GM18517 (cell line): ENCODE data around the gene METAP1.
"Not testable (repeated sequence)": the region's sequence is repeated elsewhere in the genome, so short reads cannot be mapped to it uniquely, and the experiment has no call there.

ENCODE experiments used
- ATAC-seq: cut with Tn5 transposase; IDR thresholded peaks from one replicate; pipeline ENCODE4 v1.9.1; 2021; ENCODE audit warnings: mild to moderate bottlenecking, moderate library complexity; ENCODE audit not compliant: unreplicated experiment

The METAP1 gene

DNA sequence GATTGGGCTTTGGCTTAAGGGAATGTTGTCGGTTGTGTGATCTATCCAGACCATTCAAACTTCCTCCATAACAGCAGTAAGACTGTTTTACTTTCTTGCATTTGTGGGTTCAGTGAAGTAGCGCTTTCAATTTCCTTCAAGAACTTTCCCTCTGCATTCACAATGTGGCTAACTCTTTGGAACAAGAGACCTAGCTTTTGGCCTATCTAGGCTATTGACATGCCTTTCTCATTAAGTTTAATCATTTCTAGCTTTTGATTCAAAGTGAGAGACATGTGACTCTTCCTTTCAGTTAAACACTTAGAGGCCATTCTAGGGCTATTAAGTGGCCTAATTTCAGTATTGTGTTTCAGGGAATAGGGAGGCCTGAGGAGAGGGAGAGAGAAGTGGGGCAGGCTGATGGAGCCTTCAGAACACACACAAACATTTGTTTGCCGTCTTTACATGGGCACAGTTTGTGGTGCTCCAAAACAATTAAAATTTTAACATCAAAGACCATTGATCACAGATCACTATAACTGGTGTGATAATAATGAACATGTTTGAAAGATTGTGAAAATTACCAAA is 59.0 kb downstream of the METAP1 start:
- peak; percentile 45 for ATAC-seq

DNA sequence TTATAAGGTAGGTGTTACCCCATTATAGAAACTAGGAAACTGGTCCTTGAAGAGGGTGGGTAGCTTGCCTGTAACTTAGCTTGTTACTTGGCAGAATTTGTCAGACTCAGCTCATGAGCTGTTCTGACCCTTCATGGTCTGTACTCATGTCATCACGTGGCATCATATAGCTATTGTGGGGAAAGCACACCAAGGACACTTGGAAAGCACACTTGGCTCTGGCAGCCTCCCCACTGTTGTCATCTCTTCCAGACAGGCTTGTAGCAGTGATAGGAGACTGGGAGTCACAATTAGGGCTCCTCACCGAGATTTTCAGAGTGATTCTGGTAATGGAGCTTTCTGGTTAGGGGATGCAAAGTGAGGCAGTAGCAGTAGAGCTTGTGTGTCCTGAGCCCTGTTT is 62.7 kb downstream of the METAP1 start:
- ATAC-seq, result no peak

DNA sequence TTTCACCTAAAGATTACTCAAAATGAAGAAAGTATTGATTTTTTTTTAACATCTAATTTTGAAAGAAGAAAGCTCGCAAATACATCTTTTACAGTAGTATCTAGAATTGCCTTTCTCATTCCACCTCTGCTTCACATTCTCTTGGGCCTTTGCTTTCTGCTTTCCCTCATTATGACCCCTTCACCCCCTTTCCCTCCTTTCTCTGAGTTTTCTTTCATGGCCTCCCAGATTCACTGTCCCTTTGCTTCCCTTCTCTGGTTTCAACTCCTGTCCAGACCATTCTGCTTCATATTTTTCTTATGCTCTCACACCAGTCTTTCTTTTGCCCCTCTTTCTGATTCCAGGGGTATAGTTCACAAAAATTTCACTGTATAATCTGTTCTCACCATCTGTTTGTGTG is 64.0 kb downstream of the METAP1 start:
- no peak for ATAC-seq

DNA sequence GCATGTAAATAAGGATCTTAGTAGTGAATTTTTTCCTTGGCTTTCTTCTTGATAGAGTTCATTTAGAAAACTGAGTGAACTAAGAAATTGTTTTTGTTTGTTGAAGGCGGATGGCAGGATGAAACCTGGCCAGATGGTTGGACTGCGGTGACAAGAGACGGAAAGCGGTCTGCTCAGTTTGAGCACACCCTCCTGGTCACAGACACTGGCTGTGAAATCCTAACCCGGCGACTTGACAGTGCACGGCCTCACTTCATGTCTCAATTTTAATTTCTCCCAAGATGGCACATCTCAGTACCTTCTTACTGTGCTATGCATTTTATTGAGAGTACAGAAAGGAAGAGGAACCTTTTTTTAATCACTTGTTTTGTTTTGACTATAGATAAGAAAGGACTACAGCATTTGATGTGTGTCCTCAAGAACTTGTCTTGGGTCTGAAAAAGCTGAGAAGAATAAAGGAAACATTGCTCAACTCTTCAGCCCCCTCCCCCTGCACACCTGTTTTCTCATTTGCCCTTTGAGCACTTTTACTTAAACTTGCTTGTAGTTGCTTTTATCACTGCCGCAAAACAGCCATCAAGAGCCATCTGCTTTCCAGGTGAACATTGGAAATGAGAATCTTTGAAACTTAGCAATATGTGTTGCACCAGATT is 65.7 kb downstream of the METAP1 start:
- ATAC-seq, result no peak

DNA sequence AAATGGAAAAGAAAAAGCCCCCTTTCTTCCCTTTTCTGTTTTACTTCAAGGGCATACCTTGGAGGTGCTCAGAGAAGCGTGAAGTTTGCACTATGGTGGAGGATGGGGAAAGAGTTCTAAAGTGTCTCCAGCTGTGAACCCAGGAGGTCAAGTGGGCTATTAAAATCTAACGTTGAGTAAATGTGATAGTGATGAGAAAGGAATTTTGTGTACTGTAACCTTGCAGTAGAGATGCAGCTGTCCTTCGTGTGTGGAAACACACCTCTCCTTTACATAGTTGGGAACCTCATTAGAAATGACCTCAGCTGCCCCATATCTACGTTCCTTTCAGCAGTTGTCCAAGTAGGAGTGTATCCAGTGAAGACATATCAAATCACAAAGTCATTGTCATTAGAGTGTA is 66.6 kb downstream of the METAP1 start:
- no peak for ATAC-seq

DNA sequence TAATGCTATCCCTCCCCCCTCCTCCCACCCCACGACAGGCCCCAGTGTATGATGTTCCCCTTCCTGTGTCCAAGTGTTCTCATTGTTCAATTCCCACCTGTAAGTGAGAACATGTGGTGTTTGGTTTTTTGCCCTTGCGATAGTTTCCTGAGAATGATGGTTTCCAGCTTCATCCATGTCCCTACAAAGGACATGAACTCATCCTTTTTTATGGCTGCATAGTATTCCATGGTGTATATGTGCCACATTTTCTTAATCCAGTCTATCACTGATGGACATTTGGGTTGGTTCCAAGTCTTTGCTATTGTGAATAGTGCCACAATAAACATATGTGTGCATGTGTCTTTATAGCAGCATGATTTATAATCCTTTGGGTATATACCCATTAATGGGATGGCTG is 70.0 kb downstream of the METAP1 start:
- not testable (repeated sequence) for ATAC-seq

DNA sequence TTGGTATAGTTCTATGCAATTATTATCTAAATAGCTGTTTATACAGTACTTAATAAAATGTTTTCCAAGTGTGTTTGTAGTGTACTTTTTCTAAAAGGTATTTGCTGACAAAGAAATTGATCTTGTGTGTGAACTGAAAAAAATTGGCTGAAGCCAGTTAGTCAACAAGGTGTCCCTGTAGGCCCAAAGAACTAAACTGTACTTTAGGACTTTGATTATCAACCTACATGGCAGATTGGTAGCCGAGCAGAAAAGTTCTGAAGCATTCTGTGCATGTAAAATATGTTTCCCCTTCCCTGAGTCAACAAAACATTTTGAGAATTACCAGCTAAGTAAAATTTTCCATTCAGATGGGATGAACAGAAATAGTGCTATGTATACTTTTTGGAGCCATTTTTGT is 72.1 kb downstream of the METAP1 start:
- ATAC-seq, result no peak

DNA sequence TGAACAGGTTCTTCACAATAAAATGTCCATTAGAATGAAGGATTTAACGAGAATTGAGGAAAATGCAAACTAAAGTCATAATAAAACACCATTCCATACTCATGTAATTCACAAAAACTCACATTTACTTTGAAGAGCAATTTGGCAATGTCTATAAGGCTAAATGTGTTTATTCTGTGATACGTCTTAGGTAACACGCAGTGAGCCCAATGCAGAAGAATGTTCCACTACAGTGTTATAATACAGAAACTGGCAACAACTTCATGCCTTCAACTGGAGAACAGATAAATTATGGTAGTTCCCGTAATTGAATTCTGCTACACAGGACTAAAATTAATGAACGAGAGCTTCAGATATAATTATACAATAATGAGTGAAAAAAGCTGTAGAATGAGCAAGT is 75.6 kb downstream of the METAP1 start:
- ATAC-seq, result no peak

DNA sequence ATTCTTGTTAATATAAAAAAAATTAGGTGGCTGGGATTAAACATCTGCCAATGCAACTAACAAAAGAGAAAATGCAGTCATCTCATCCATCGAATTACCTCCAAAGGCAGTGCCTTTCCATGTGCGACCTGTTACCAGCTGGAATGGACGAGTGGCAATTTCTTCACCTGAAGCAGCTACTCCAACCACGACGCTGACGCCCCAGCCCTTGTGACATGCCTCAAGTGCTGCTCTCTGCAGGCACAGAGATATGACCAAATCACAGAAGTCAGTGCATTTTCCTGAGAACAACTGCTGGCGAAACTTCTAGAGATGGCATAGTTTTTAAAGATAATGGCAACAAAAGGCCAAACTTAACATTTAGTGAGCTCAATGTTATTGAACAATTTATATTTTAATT is 79.3 kb downstream of the METAP1 start:
- no peak for ATAC-seq

DNA sequence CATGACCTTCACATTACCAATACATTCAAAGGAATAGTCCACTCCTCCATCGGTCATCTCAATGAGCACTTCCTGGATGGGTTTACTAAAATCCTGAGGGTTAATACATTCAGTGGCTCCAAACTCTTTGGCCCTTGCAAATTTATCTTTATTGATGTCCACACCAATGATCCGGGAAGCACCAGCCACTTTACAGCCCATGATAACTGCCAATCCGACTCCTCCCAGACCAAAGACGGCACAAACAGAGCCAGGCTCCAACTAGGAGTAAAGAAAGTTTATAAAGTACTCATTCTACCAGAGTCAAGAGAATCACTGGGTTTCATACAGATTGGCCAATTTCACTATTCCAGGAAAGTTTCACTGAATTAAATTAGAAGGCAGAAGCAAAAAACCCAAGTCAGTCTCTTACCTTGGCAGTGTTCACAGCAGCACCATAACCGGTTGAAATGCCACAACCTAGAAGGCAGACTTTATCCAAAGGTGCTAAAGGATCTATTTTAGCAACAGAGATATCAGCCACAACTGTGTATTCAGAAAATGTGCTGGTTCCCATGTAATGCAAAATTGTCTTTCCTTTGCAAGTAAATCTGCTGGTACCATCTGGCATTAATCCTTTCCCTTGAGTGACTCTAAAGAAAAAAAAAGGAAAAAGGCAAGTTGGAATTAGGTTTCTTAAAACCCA is 80.9 kb downstream of the METAP1 start:
- no peak for ATAC-seq

DNA sequence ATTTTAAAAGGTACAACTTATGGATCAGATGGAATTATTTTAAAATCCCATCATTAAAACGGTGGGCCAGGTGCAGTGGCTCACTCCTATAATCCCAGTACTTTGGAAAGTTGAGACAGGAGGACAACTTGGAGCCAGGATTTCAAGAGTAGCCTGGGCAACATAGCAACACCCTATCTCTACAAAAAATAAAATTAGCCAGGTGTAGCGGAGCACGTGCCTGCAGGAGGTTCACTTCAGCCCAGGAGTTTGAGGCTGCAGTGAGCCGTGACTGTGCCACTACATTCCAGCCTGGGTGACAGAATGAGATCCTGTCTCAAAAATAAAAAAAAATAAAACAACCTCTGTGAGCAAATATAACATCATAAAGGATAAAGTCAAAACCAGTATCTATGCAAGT is 81.7 kb downstream of the METAP1 start:
- no peak for ATAC-seq

DNA sequence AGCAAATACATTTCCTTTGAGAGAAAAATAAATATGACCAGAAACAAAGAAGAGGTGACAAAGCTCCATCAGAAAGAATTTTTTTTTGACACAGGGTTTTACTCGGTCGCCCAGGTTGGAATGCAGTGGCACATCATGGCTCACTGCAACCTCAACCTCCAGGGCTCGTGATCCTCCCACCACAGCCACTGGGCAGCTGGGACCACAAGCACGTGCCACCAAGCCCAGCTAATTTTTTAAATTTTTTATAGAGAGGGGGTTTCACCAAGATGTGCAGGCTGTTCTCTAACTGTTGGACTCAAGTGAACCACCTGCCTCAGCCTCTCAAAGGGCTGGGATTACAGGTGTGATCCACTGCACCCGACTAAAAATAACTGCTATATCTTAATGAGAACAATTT is 82.8 kb downstream of the METAP1 start:
- no peak for ATAC-seq

DNA sequence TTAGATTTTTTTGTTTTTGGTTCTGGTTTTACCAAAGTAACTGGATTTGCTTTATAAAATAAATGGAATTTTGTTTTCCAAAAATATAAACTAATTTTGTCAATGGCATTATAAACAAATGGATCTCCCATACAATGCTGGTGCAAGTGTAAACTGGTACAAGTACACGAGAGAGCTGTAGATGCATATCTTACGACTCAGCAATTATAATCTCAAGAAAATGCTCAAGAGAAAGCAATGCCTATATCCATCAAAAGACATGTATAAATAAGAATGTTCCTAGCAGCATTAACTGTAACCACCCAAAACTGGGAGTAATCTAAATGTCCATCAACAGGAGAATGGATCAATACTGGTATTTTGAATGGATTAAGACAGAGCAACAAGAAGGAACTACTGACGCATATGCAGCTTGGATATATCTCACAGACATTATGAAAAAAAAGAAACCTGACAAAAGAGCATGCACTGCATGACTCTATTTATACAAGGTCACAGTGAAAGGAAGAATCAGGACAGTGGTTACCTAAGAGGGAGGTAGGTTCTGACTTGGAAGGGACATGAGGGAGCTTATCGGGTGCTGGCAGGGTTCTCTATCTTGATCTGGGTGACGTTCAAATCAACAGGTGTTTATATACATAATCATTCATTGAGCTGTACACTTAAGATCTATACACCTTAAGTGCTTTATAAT is 83.6 kb downstream of the METAP1 start:
- ATAC-seq, result no peak

DNA sequence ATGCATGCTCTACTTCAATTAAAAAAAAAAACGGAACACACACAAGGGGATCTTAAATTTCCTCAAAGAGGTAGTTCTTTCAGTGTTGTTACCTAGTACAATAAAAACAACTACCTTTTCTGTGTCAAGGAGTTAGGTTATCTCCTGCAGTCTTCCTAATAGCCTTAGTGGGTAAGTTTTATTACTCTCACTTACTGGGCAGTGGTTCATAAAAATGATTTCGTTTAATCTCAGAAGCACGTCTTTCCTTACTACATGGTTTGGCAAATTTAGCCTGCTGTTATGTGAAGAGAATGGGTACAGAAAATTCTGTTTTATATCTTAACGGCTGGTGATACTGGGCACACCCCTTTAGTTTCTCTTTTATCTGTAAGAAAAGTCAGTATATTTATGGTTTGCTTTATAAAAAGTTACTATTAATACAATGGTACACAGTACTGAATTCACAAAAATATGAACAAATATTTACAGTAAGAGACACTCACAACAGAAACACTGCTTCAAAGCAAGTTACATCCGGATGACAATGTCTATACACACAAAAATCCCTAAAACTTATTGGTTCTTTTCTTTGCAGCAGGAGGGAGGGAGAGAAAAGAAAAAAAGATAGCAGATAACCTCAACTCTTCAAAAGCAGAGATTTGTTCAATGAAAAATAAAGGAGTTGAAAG is 84.2 kb downstream of the METAP1 start:
- ATAC-seq, result no peak

DNA sequence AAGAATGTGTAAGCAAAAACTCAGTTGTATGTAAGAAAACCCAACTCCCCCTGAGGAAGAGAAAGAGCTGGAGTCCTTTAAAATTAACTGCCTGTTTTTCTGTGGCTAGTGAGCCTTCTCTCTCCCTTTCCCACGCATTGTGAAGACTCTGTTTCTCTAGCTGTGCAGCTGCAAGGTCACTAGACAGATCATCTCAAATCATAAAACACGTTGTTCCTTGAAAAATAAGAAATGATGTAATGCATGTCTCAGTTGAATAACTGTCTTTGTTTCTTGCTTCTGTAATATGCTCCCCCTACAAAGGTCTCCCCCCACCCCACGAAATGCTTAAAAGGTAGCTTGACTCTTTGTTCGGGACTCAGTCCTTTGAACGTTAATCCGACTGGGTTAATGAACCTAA is 85.3 kb downstream of the METAP1 start:
- ATAC-seq, result not testable (repeated sequence)

DNA sequence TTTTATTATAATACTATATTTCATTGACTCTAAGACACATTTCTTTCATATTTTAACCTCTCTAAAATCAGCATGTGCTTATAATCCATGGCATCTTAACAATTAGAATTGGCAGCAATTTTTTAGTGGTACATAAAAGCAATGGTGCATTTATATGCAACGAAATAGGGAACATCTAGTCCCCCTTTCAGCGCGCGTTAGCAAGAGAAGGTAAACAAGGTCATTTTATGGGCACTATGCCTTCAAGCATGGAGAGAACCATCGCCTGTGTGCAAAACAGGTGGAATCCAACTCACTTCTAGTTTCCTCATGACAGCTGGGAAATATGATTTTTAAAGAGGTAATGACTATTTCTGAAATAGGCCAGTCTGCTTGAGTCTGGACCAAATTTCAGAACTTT is 86.7 kb downstream of the METAP1 start:
- ATAC-seq, result no peak

DNA sequence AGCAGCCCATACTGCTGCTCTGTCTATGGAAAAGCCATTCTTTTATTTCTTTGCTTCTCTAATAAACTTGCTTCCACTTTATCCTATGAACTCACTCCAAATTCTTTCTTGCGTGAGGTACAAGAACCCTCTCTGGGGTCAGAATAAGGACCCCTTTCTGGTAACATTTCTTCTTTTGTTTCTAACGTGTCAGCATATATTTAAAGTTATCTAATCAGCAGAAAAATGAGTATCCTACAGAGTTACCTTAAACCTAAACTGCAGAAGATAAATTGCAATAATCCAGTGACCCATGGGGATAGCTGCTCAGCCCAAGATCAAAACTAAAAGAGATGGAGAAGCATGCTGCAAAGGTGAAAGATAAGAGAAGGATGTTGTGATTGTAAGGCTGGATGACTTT is 89.1 kb downstream of the METAP1 start:
- ATAC-seq, result no peak

DNA sequence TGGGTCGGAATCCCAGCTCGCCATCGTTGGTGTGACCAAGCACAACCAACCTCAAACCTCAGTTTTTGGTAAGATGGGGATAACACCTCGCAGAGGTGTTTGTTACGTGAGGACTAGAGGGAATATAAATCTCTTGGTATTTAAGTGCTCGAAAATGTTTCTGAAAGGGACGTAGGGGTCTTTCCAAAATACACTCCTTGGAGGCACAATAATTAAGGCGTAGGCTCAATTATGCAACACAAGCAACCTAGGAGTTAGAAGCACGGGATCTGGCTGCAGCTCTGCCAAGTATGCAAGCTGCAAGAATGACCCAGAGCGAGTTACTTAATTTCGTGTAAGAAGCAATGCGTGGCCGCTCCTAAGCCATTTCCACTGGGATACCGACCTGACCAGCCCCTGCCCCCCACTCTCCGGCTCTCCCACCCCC is 92.5 kb downstream of the METAP1 start:
- peak; percentile 33 for ATAC-seq

DNA sequence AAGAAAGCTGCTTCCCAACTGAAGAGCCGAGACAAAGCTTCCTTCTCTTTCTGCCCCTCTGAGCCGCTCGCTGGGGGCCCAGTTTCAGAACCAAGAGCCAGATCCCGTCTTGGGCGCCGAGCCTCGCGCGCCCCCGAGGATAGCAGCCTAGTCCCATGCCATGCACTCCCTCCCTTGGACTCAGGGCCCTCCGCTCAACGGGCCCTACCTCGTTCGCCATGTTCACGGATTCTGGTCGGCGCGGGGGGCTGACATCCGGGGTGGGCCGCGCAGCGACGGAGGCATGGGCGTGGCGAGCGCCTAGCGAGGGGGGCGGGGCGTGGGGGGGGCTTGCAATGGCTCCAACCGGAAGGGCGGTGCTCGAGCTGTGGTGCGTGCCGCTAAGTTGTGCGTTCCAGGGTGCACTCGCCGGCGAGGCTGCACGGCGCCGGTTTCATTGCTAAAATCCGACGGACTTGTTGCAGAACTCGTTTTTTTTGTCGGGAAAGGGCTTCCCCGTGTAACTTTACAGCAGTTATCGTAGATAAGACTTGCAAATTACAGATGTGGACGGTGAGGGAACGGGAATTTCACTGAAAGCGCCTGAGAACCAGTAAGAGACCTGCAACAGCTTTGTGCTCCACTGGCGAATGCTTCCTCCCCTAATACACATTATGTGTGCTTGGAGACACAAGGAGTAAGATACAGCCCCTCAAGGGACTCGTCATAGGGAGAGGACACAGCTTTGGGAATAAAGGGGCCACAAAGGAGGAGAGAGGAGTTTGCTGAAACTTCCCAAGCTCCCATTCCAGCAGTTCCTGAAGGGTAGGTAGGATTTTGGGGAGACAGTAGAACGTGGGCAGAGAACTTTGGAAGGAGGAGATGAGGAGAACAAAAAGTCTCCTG is 93.2 kb downstream of the METAP1 start, which contains the start of gene ADH5:
ADH5 (minus strand) TSS at position 308 of the 885 bp plus-strand sequence; CDS start at position 220, 88 bp downstream.
- peak; percentile 80 for ATAC-seq
